ENCODE data around the gene PRDX3.
"Not testable (repeated sequence)": the region's sequence is repeated elsewhere in the genome, so short reads cannot be mapped to it uniquely, and the experiment has no call there.

PRDX3 gene

GRCh38 chr10:119206603-119207365 is 28.2 kb upstream of the PRDX3 start:
- DNase-seq (ENCODE audit: low read depth, low spot score), result no peak

GRCh38 chr10:119205894-119206602 is 27.4 kb upstream of the PRDX3 start:
- DNase-seq (ENCODE audit: low read depth, low spot score), result no peak

- DNase-seq (ENCODE audit: low read depth, low spot score), result no peak
These were observed 24.4 kb upstream of the PRDX3 start for GRCh38 chr10:119203006-119203405.

GRCh38 chr10:119201233-119201632 is 22.6 kb upstream of the PRDX3 start:
- DNase-seq (ENCODE audit: low read depth, low spot score), result no peak

GRCh38 chr10:119199231-119199992 is 20.8 kb upstream of the PRDX3 start:
- peak; percentile 53 for DNase-seq (ENCODE audit: low read depth, low spot score)

GRCh38 chr10:119198438-119198837 is 19.8 kb upstream of the PRDX3 start:
- DNase-seq (ENCODE audit: low read depth, low spot score), result no peak

GRCh38 chr10:119197921-119198320 is 19.3 kb upstream of the PRDX3 start:
- DNase-seq (ENCODE audit: low read depth, low spot score), result no peak

GRCh38 chr10:119191881-119192280 is 13.3 kb upstream of the PRDX3 start:
- no peak for DNase-seq (ENCODE audit: low read depth, low spot score)

GRCh38 chr10:119190954-119191785 is 12.6 kb upstream of the PRDX3 start:
- DNase-seq (ENCODE audit: low read depth, low spot score), result no peak

- no peak for DNase-seq (ENCODE audit: low read depth, low spot score)
These were observed 11.7 kb upstream of the PRDX3 start for GRCh38 chr10:119190353-119190752.

- no peak for DNase-seq (ENCODE audit: low read depth, low spot score)
These were observed 11.2 kb upstream of the PRDX3 start for GRCh38 chr10:119189811-119190282.

- no peak for DNase-seq (ENCODE audit: low read depth, low spot score)
These were observed 5.2 kb upstream of the PRDX3 start for GRCh38 chr10:119183664-119184412.

- not testable (repeated sequence) for DNase-seq (ENCODE audit: low read depth, low spot score)
These were observed 2.3 kb upstream of the PRDX3 start for GRCh38 chr10:119180850-119181400.

- no peak for DNase-seq (ENCODE audit: low read depth, low spot score)
These were observed 772 bp downstream of the PRDX3 start for GRCh38 chr10:119177708-119178371.

GRCh38 chr10:119176166-119176565 is 2.4 kb downstream of the PRDX3 start:
- DNase-seq (ENCODE audit: low read depth, low spot score), result no peak

GRCh38 chr10:119174109-119174508 is 4.5 kb downstream of the PRDX3 start:
- no peak for DNase-seq (ENCODE audit: low read depth, low spot score)

- no peak for DNase-seq (ENCODE audit: low read depth, low spot score)
These were observed 11.6 kb downstream of the PRDX3 start for GRCh38 chr10:119167041-119167440.

- DNase-seq (ENCODE audit: low read depth, low spot score), result no peak
These were observed 12.0 kb downstream of the PRDX3 start for GRCh38 chr10:119166564-119166963.

- no peak for DNase-seq (ENCODE audit: low read depth, low spot score)
These were observed 12.5 kb downstream of the PRDX3 start for GRCh38 chr10:119166118-119166500.

Data from brain pericyte (primary cell).